ACHN (cell line): ENCODE measurements around the gene RBBP4.
"Not testable (repeated sequence)": the region's sequence is repeated elsewhere in the genome, so short reads cannot be mapped to it uniquely, and the experiment has no call there.

Experiments used
- DNase-seq: peaks from one replicate; pipeline ENCODE4 v3.0.0-alpha.2; 2015
- in situ Hi-C: cut with HindIII; loops from 2 replicates; pipeline ENCODE4 v1.10.0; 2017; ENCODE audit warnings: low sequenced_read_pairs, low pct_ligation_motif_present, low pct_unique_long_range_greater_than_20kb

RBBP4 gene

GRCh38 chr1:32711221-32711620, 60.2 kb downstream of the RBBP4 start:
- in situ Hi-C loops: loop anchor here (5.0 kb wide), 1 partner anchor 71 kb away; no protein-coding TSS in a partner anchor
- not testable (repeated sequence) for DNase-seq

GRCh38 chr1:32713081-32713480, 62.1 kb downstream of the RBBP4 start:
- DNase-seq: no peak
- in situ Hi-C loops: loop anchor here (5.0 kb wide), 1 partner anchor 69 kb away; no protein-coding TSS in a partner anchor

GRCh38 chr1:32714277-32714676, 63.3 kb downstream of the RBBP4 start:
- in situ Hi-C loops: loop anchor here (5.0 kb wide), 1 partner anchor 68 kb away; no protein-coding TSS in a partner anchor

GRCh38 chr1:32715901-32716311, 64.9 kb downstream of the RBBP4 start:
- in situ Hi-C loops: no loop called here
- no peak for DNase-seq

More at GRCh38 chr1:32714277-32714676, 63.3 kb downstream of the RBBP4 start:
- no peak for DNase-seq

- peak; percentile 67 for DNase-seq
- in situ Hi-C loops: no loop called here
Measured at GRCh38 chr1:32716312-32717148, 65.5 kb downstream of the RBBP4 start.

GRCh38 chr1:32717503-32717902, 66.5 kb downstream of the RBBP4 start:
- no peak for DNase-seq
- in situ Hi-C loops: no loop called here

- DNase-seq: no peak
- in situ Hi-C loops: no loop called here
Measured at GRCh38 chr1:32718036-32718435, 67.0 kb downstream of the RBBP4 start.

- DNase-seq: no peak
- in situ Hi-C loops: no loop called here
Measured at GRCh38 chr1:32718527-32718926, 67.5 kb downstream of the RBBP4 start.

- in situ Hi-C loops: no loop called here
- no peak for DNase-seq
Measured at GRCh38 chr1:32719681-32720275, 68.8 kb downstream of the RBBP4 start.

- in situ Hi-C loops: no loop called here
Measured at GRCh38 chr1:32724678-32725614, 73.9 kb downstream of the RBBP4 start.

GRCh38 chr1:32725615-32725982, 74.6 kb downstream of the RBBP4 start:
- in situ Hi-C loops: no loop called here
- DNase-seq: no peak

More at GRCh38 chr1:32724678-32725614, 73.9 kb downstream of the RBBP4 start:
- peak; percentile 80 for DNase-seq

GRCh38 chr1:32727876-32728275, 76.9 kb downstream of the RBBP4 start:
- no peak for DNase-seq
- in situ Hi-C loops: no loop called here

- DNase-seq: no peak
- in situ Hi-C loops: no loop called here
Measured at GRCh38 chr1:32728413-32729077, 77.5 kb downstream of the RBBP4 start.

GRCh38 chr1:32729254-32730046, 78.4 kb downstream of the RBBP4 start:
- in situ Hi-C loops: no loop called here
- no peak for DNase-seq

GRCh38 chr1:32733582-32734321, 82.7 kb downstream of the RBBP4 start:
- in situ Hi-C loops: no loop called here
- no peak for DNase-seq
